GM12878 (cell line): ENCODE data around the gene PIF1. TPM values are rescaled to one million over a fixed set of nuclear protein-coding genes. Genes with fewer than 3 reads are reported as not detected.

Experiments
- ATAC-seq: fragments of 200-7000 bp; cut with Tn5 transposase; 3 replicates; pipeline ENCODE4 v1.9.1; 2020; ENCODE audit warnings: mild to moderate bottlenecking, moderate library complexity
- BruUV-seq: library from RNA; stranded (reverse); fragments of 400-500 nt; replicated peaks from 2 replicates; lab custom pipeline; 2021; lab: Mats Ljungman, UMichigan
- CTCF ChIA-PET: fragments of 300-600 bp; sonication (Branson Sonifier 250); formaldehyde crosslinking; extraction: SDS; loops from one replicate; lab custom pipeline; 2021; ENCODE audit warnings: inconsistent platforms; lab: Yijun Ruan, JAX
- POLR2A ChIA-PET: fragments of 350-600 bp; formaldehyde crosslinking; extraction: SDS; loops from one replicate; lab custom pipeline; 2021; ENCODE audit warnings: inconsistent platforms; lab: Charles Lee
- RAD21 ChIA-PET: fragments of 300-600 bp; sonication (Branson Sonifier 250); formaldehyde crosslinking; loops from one replicate; lab custom pipeline; 2023; ENCODE audit warnings: antibody characterized with exemption; ENCODE audit not compliant: unreplicated experiment; lab: Charles Lee
- SMC1A ChIA-PET: fragments of 300-600 bp; sonication (Branson Sonifier 250); formaldehyde crosslinking; loops from one replicate; lab custom pipeline; 2023; ENCODE audit not compliant: unreplicated experiment, uncharacterized antibody; lab: Charles Lee
- DNase-seq: peaks from one replicate; pipeline ENCODE4 v3.0.0-alpha.2; 2011; ENCODE audit warnings: low read depth, low spot score
- FAIRE-seq: peaks from 3 replicates; lab custom pipeline; 2011; peaks lifted over from hg19 to GRCh38; lab: Jason Lieb, UNC
- H2AFZ ChIP-seq: 2 replicates; pipeline ENCODE4 v1.6.0; 2011; ENCODE audit warnings: low read depth, low read length, control low read depth; ENCODE audit not compliant: control insufficient read depth
- H3K27ac ChIP-seq: 2 replicates; pipeline ENCODE4 v1.5.1; 2011; ENCODE audit warnings: control low read depth; ENCODE audit not compliant: control insufficient read depth, insufficient read depth
- H3K27me3 ChIP-seq, 2 experiments: replicated peaks in 1 of 2; 2 replicates each; pipeline versions ENCODE4 v1.6.0 to v1.6.1; 2011; ENCODE audit warnings: low read length in 1 of 2; ENCODE audit not compliant: control insufficient read depth in 2 of 2, insufficient read depth in 2 of 2
- H3K36me3 ChIP-seq, 2 experiments: 2 replicates each; pipeline ENCODE4 v1.5.1; 2011; ENCODE audit warnings: low read length in 1 of 2; ENCODE audit not compliant: control insufficient read depth in 2 of 2, insufficient read depth in 2 of 2
- H3K4me1 ChIP-seq: 2 replicates; pipeline ENCODE4 v1.6.1; 2011; ENCODE audit warnings: mild to moderate bottlenecking, low read length, moderate library complexity, mixed read lengths; ENCODE audit not compliant: control insufficient read depth, insufficient read depth
- H3K4me2 ChIP-seq: 2 replicates; pipeline ENCODE4 v1.6.0; 2011; ENCODE audit warnings: control low read depth; ENCODE audit not compliant: control insufficient read depth, insufficient read depth
- H3K4me3 ChIP-seq: fragments of 200-600 bp; sonication (generic); 2 replicates; pipeline ENCODE4 v1.5.1; 2016
- H3K79me2 ChIP-seq: 2 replicates; pipeline ENCODE4 v1.6.0; 2011; ENCODE audit warnings: low read length; ENCODE audit not compliant: control insufficient read depth, insufficient read depth
- H3K9ac ChIP-seq: 2 replicates; pipeline ENCODE4 v1.8.0; 2011; ENCODE audit warnings: low read length, control low read depth, mixed read lengths; ENCODE audit not compliant: control insufficient read depth, insufficient read depth
- H3K9me3 ChIP-seq: replicated peaks from 3 replicates; pipeline ENCODE4 v1.5.1; 2011; ENCODE audit warnings: mild to moderate bottlenecking, low read length; ENCODE audit not compliant: control insufficient read depth, insufficient read depth
- H4K20me1 ChIP-seq: 2 replicates; pipeline ENCODE4 v1.6.0; 2011; ENCODE audit not compliant: control insufficient read depth, insufficient read depth
- BMI1 ChIP-seq: fragments of 450-650 bp; IDR thresholded peaks from 2 replicates; pipeline ENCODE4 v1.6.1; 2016; ENCODE audit warnings: mild to moderate bottlenecking, moderate library complexity, borderline replicate concordance
- ETV6 ChIP-seq, 2 experiments: fragments of 450-650 bp in 1 of 2; IDR thresholded peaks in 1 of 2; conservative IDR thresholded peaks in 1 of 2; 2 replicates each; pipeline ENCODE4 v1.6.1; 2014; ENCODE audit warnings: antibody characterized with exemption in 1 of 2, borderline replicate concordance in 1 of 2, low read depth in 1 of 2, mild to moderate bottlenecking in 1 of 2, moderate library complexity in 1 of 2
- KAT2A ChIP-seq: conservative IDR thresholded peaks from 2 replicates; pipeline ENCODE4 v1.6.1; 2011; ENCODE audit warnings: low read depth, low read length; ENCODE audit not compliant: control insufficient read depth
- LARP7 ChIP-seq: fragments of 450-650 bp; IDR thresholded peaks from 2 replicates; pipeline ENCODE4 v1.6.1; 2017; ENCODE audit warnings: mild to moderate bottlenecking
- NKRF ChIP-seq: fragments of 450-650 bp; conservative IDR thresholded peaks from 2 replicates; pipeline ENCODE4 v1.6.1; 2017; ENCODE audit warnings: mild to moderate bottlenecking, moderate library complexity
- RB1 ChIP-seq: fragments of 450-650 bp; formaldehyde crosslinking; IDR thresholded peaks from 2 replicates; pipeline ENCODE4 v1.6.1; 2017; ENCODE audit warnings: mild to moderate bottlenecking, borderline replicate concordance
- RCOR1 ChIP-seq: conservative IDR thresholded peaks from 2 replicates; pipeline ENCODE4 v1.6.1; 2012; ENCODE audit warnings: low read depth, low read length, improper control_type of control experiment
- TCF7 ChIP-seq: IDR thresholded peaks from 2 replicates; pipeline ENCODE4 v1.6.1; 2014; ENCODE audit warnings: antibody characterized with exemption, borderline replicate concordance
- USF2 ChIP-seq: IDR thresholded peaks from 2 replicates; pipeline ENCODE4 v1.6.1; 2011; ENCODE audit warnings: low read depth, low read length, improper control_type of control experiment, borderline replicate concordance
- YBX1 ChIP-seq: fragments of 450-650 bp; IDR thresholded peaks from 2 replicates; pipeline ENCODE4 v1.6.1; 2016; ENCODE audit warnings: antibody characterized with exemption
- ZNF217 ChIP-seq: fragments of 450-650 bp; IDR thresholded peaks from 2 replicates; pipeline ENCODE4 v1.6.1; 2017; ENCODE audit warnings: antibody characterized with exemption, mild to moderate bottlenecking
- WGBS: methylation state at CpG from one replicate; pipeline ENCODE4 v1.1.6; 2016; ENCODE audit warnings: low lambda C conversion rate; ENCODE audit not compliant: insufficient replicate concordance, insufficient coverage; ENCODE audit errors: missing lambda C conversion rate; 5-methylcytosine and 5-hydroxymethylcytosine counted together
- in situ Hi-C: fragments of 300-500 bp; cut with MboI; formaldehyde crosslinking; loops from 9 replicates; pipeline ENCODE4 v1.14.3; 2018; ENCODE audit warnings: mixed read lengths
- intact Hi-C: fragments of 100-400 bp; cut with micrococcal nuclease; formaldehyde crosslinking; loops from one replicate; pipeline ENCODE4 v1.14.2; 2022; ENCODE audit not compliant: unreplicated experiment
- polyA plus RNA-seq, 11 experiments: library from polyadenylated mRNA; depleted of rRNA in 4 of 11; unstranded in 6 of 11; stranded (reverse) in 5 of 11; fragments of >200 nt; fragmentation: Nextera tagmentation in 4 of 11; fragmentation: Illumina TruSeq in 1 of 11; extraction: Ambion mirVana in 4 of 11; extraction: Trizol in 1 of 11; gene quantifications; 1 replicate in 1 of 11; 2 replicates in 10 of 11; pipeline versions ENCODE4 v1.2.1 to v1.2.3, GENCODE V29; 2011 to 2016; ENCODE audit warnings: inconsistent platforms in 2 of 11, missing spikeins in 2 of 11, low read depth in 1 of 11
- total RNA-seq, 4 experiments: library from RNA; depleted of rRNA in 3 of 4; stranded (reverse); fragments of >200 nt in 3 of 4; fragmentation: Illumina TruSeq in 1 of 4; extraction: Trizol in 1 of 4; gene quantifications; 2 replicates each; pipeline versions ENCODE4 v1.2.1 to v1.2.3, GENCODE V29; 2013 to 2021

Gene PIF1
- total and polyA plus RNA-seq, 10 of the 15 experiments (the other 5 are each of a cell fraction or from before 2014, with no cell fraction given) = 3.7 to 68.9 (median 31.1) TPM

- intact Hi-C loops = no loop called here
Measured at GRCh38 chr15:64781299-64781698, 44.1 kb downstream of the PIF1 start.

More at GRCh38 chr15:64781299-64781698, 44.1 kb downstream of the PIF1 start:
- H3K4me3 ChIP-seq = no peak overlapping the region
- no peak overlapping the region for H3K27ac ChIP-seq
- ChIA-PET SMC1A (interaction anchor here (1.0 to 3.5 kb wide), 6 partner anchors 13 to 124 kb away, joined by 3 to 13 read pairs (median 4); no protein-coding TSS in a partner anchor), POLR2A (no interaction called here), RAD21 (interaction anchor here (1.4 kb wide), 1 partner anchor 32 kb away, joined by 3 read pairs; no protein-coding TSS in a partner anchor), CTCF (interaction anchor here (1.0 to 7.8 kb wide), 4 partner anchors 21 to 113 kb away, joined by 3 to 55 read pairs (median 3); no protein-coding TSS in a partner anchor)
- H4K20me1 ChIP-seq = no peaks in the 10 kb centered on the region
- no peak overlapping the region for H3K4me2 ChIP-seq
- H2AFZ ChIP-seq = no peak overlapping the region
- no peaks in the 10 kb centered on the region for H3K4me1 ChIP-seq
- ATAC-seq (no peak), DNase-seq (no peak), FAIRE-seq (no peak)
- in situ Hi-C loops = no loop called here
- no peaks in the 10 kb centered on the region for H3K36me3 ChIP-seq
- H3K9ac ChIP-seq = no peak overlapping the region
- peaks cover under 1 to 6% of the 10 kb centered on the region in 2 experiments; a peak in 3 of 4 replicates for H3K27me3 ChIP-seq
- H3K9me3 ChIP-seq = no peaks in the 10 kb centered on the region
- no TSS peak for BruUV-seq
- H3K79me2 ChIP-seq = no peaks in the 10 kb centered on the region
- WGBS = 67% methylated on average over 6 of the region's 6 CpGs
- TF ChIP-seq RB1 (no peak), USF2 (no peak), ZNF217 (no peak), YBX1 (no peak), TCF7 (no peak), LARP7 (no peak), RCOR1 (no peak), KAT2A (no peak), NKRF (no peak), BMI1 (no peak), ETV6 (conservative IDR thresholded peaks at IDR 0.05 in 1 of 2, IDR thresholded peaks at IDR 0.05 in 1 of 2; ENCODE audit: borderline replicate concordance in 1 of 2, low read depth in 1 of 2) (no peak)
